Trophoblast cell (in vitro differentiated cells and primary cell): ENCODE results near the gene NME1.
A peak's percentile ranks its signal among the peaks of the same experiment; 100 is the strongest.

Experiments
- DNase-seq, 2 donors: peaks; one replicate each; pipeline ENCODE4 v3.0.0-alpha.2; 2016
- H2AFZ ChIP-seq: 2 replicates; pipeline ENCODE4 v1.6.1; 2013; ENCODE audit warnings: low read length, moderate library complexity, mild to moderate bottlenecking; ENCODE audit not compliant: insufficient read depth, poor library complexity
- H2AK5ac ChIP-seq: 2 replicates; pipeline ENCODE4 v1.6.1; 2013; ENCODE audit warnings: mild to moderate bottlenecking, low read length
- H2BK120ac ChIP-seq: 2 replicates; pipeline ENCODE4 v1.6.1; 2013; ENCODE audit warnings: low read length, mild to moderate bottlenecking, moderate library complexity; ENCODE audit not compliant: insufficient read depth, poor library complexity
- H2BK12ac ChIP-seq: 2 replicates; pipeline ENCODE4 v1.6.1; 2013; ENCODE audit warnings: mild to moderate bottlenecking, low read length, moderate library complexity
- H2BK5ac ChIP-seq: 2 replicates; pipeline ENCODE4 v1.6.1; 2013; ENCODE audit warnings: low read length, low read depth, moderate library complexity, mild to moderate bottlenecking; ENCODE audit not compliant: poor library complexity
- H3K14ac ChIP-seq: 2 replicates; pipeline ENCODE4 v1.6.1; 2013; ENCODE audit warnings: mild to moderate bottlenecking, low read length
- H3K18ac ChIP-seq: 2 replicates; pipeline ENCODE4 v1.6.1; 2013; ENCODE audit warnings: mild to moderate bottlenecking, low read length
- H3K23ac ChIP-seq: 2 replicates; pipeline ENCODE4 v1.6.1; 2013; ENCODE audit warnings: low read length
- H3K27ac ChIP-seq: 2 replicates; pipeline ENCODE4 v1.5.1; 2013; ENCODE audit warnings: low read depth, mild to moderate bottlenecking, inconsistent platforms, low read length, moderate library complexity
- H3K27me3 ChIP-seq: 2 replicates; pipeline ENCODE4 v1.6.1; 2013; ENCODE audit warnings: inconsistent platforms, mild to moderate bottlenecking, low read length, moderate library complexity; ENCODE audit not compliant: insufficient read depth
- H3K36me3 ChIP-seq, 2 experiments: 1 replicate in 1 of 2; 2 replicates in 1 of 2; pipeline ENCODE4 v1.6.1; 2013; ENCODE audit warnings: low read length in 2 of 2, mild to moderate bottlenecking in 2 of 2, moderate library complexity in 1 of 2; ENCODE audit not compliant: insufficient read depth in 2 of 2, control insufficient read depth in 1 of 2
- H3K4ac ChIP-seq: 2 replicates; pipeline ENCODE4 v1.6.1; 2013; ENCODE audit warnings: low read depth, mild to moderate bottlenecking, low read length, moderate library complexity
- H3K4me1 ChIP-seq, 2 experiments: 1 replicate in 1 of 2; 2 replicates in 1 of 2; pipeline ENCODE4 v1.6.1; 2013; ENCODE audit warnings: low read length in 2 of 2, mild to moderate bottlenecking in 2 of 2, moderate library complexity in 1 of 2; ENCODE audit not compliant: insufficient read depth in 2 of 2, control insufficient read depth in 1 of 2
- H3K4me2 ChIP-seq: 2 replicates; pipeline ENCODE4 v1.6.1; 2013; ENCODE audit warnings: inconsistent platforms, mild to moderate bottlenecking, low read length, moderate library complexity
- H3K4me3 ChIP-seq: 2 replicates; pipeline ENCODE4 v1.5.1; 2013; ENCODE audit warnings: mild to moderate bottlenecking, low read depth, low read length, inconsistent platforms
- H3K79me1 ChIP-seq: one replicate; pipeline ENCODE4 v1.6.1; 2013; ENCODE audit warnings: low read length
- H3K79me2 ChIP-seq: 2 replicates; pipeline ENCODE4 v1.6.1; 2013; ENCODE audit warnings: low read length, mild to moderate bottlenecking; ENCODE audit not compliant: control insufficient read depth, insufficient read depth, poor library complexity
- H3K9ac ChIP-seq: 2 replicates; pipeline ENCODE4 v1.6.1; 2013; ENCODE audit warnings: mild to moderate bottlenecking, low read length
- H3K9me3 ChIP-seq: 2 replicates; pipeline ENCODE4 v1.6.1; 2013; ENCODE audit warnings: low read depth, mild to moderate bottlenecking, control low read depth, inconsistent platforms, low read length; ENCODE audit not compliant: insufficient read depth
- H4K12ac ChIP-seq: 2 replicates; pipeline ENCODE4 v1.6.1; 2013; ENCODE audit warnings: low read depth, mild to moderate bottlenecking, low read length, moderate library complexity
- H4K8ac ChIP-seq: 2 replicates; pipeline ENCODE4 v1.6.1; 2013; ENCODE audit warnings: low read depth, mild to moderate bottlenecking, low read length, moderate library complexity
- H4K91ac ChIP-seq: one replicate; pipeline ENCODE4 v1.6.1; 2013; ENCODE audit warnings: low read depth, mild to moderate bottlenecking, low read length, moderate library complexity
- WGBS: extraction: QIAGEN DNeasy Blood & Tissue Kit; methylation state at CpG from one replicate; pipeline ENCODE4 v1.1.7; 2013; ENCODE audit warnings: missing lambda C conversion rate; ENCODE audit not compliant: insufficient read length, insufficient coverage; ENCODE audit errors: extremely low coverage; 5-methylcytosine and 5-hydroxymethylcytosine counted together

NME1 gene

GRCh38 chr17:51165680-51166197 lies 12.4 kb downstream of the NME1 start:
- Histone ChIP-seq H3K18ac (peak overlapping the region; percentile 77), H3K27me3 (no peaks in the 10 kb centered on the region), H3K4me1 (peaks cover 7 to 10% of the 10 kb centered on the region in 2 experiments), H4K12ac (peak overlapping the region; percentile 85), H2AK5ac (peak overlapping the region; percentile 16), H3K23ac (no peak overlapping the region), H2AFZ (peak overlapping the region; percentile 80), H3K79me1 (peaks cover 11% of the 10 kb centered on the region), H3K14ac (peak overlapping the region; percentile 85), H3K79me2 (peaks cover 10% of the 10 kb centered on the region), H3K9ac (peak overlapping the region; percentile 63), H2BK5ac (peak overlapping the region; percentile 44), H3K4me3 (peak overlapping the region; percentile 93), H4K91ac (peak overlapping the region; percentile 67), H2BK120ac (peak overlapping the region; percentile 55), H3K4ac (peak overlapping the region; percentile 6), H3K27ac (peak overlapping the region; percentile 37), H4K8ac (peak overlapping the region; percentile 96), H2BK12ac (peak overlapping the region; percentile 2), H3K9me3 (no peaks in the 10 kb centered on the region), H3K36me3 (peaks cover 34 to 40% of the 10 kb centered on the region in 2 experiments), H3K4me2 (peak overlapping the region; percentile 73)
- no CpG with 5 or more reads among the region's 21 CpGs for WGBS
- DNase-seq: peak in 1 of 2 donors; percentile 7

- H4K12ac ChIP-seq: peak within 1 kb of the TSS; percentile 85
- peaks cover 7 to 10% of the 10 kb centered on the region in 2 experiments for H3K4me1 ChIP-seq
- peak within 1 kb of the TSS; percentile 55 for H2BK120ac ChIP-seq
- peak within 1 kb of the TSS; percentile 96 for H4K8ac ChIP-seq
- H3K79me1 ChIP-seq: peaks cover 11% of the 10 kb centered on the region
- H2BK5ac ChIP-seq: peak within 1 kb of the TSS; percentile 67
- H3K79me2 ChIP-seq: peaks cover 10% of the 10 kb centered on the region
- peak within 1 kb of the TSS; percentile 2 for H2BK12ac ChIP-seq
- peak within 1 kb of the TSS; percentile 93 for H3K4me3 ChIP-seq
- H3K4ac ChIP-seq: peak within 1 kb of the TSS; percentile 59
- H2AFZ ChIP-seq: peak within 1 kb of the TSS; percentile 87
- DNase-seq: peak; percentile 76 to 90
- H3K23ac ChIP-seq: no peak within 1 kb of the TSS
- H3K9ac ChIP-seq: peak within 1 kb of the TSS; percentile 89
- no peaks in the 10 kb centered on the region for H3K27me3 ChIP-seq
- peak within 1 kb of the TSS; percentile 73 for H3K4me2 ChIP-seq
- peak within 1 kb of the TSS; percentile 16 for H2AK5ac ChIP-seq
- H3K18ac ChIP-seq: peak within 1 kb of the TSS; percentile 77
- H3K27ac ChIP-seq: peak within 1 kb of the TSS; percentile 69
- H4K91ac ChIP-seq: peak within 1 kb of the TSS; percentile 67
- H3K14ac ChIP-seq: peak within 1 kb of the TSS; percentile 85
- WGBS: no CpG with 5 or more reads among the region's 98 CpGs
- no peaks in the 10 kb centered on the region for H3K9me3 ChIP-seq
- peaks cover 29 to 40% of the 10 kb centered on the region in 2 experiments for H3K36me3 ChIP-seq
These were observed 13.0 kb downstream of the NME1 start, which contains the start of gene NME2 for GRCh38 chr17:51166198-51166986. Gene NME2 (plus strand): TSS chr17:51166411. CDS start chr17:51166831, 420 bp downstream.

GRCh38 chr17:51166987-51167931 lies 13.9 kb downstream of the NME1 start:
- Histone ChIP-seq H3K18ac (no peak overlapping the region), H2BK120ac (no peak overlapping the region), H2BK12ac (no peak overlapping the region), H3K23ac (no peak overlapping the region), H2AK5ac (no peak overlapping the region), H4K12ac (peak overlapping the region; percentile 43), H3K36me3 (peaks cover 25 to 39% of the 10 kb centered on the region in 2 experiments), H3K27ac (peak overlapping the region; percentile 69), H3K9me3 (no peaks in the 10 kb centered on the region), H3K4me2 (peak overlapping the region; percentile 71), H2BK5ac (peak overlapping the region; percentile 67), H3K4ac (peak overlapping the region; percentile 59), H3K9ac (peak overlapping the region; percentile 89), H3K4me3 (peak overlapping the region; percentile 93), H3K79me1 (peaks cover 11% of the 10 kb centered on the region), H3K27me3 (no peaks in the 10 kb centered on the region), H3K4me1 (peaks cover 7 to 10% of the 10 kb centered on the region in 2 experiments), H4K91ac (peak overlapping the region; percentile 56), H4K8ac (peak overlapping the region; percentile 50), H3K79me2 (peaks cover 10% of the 10 kb centered on the region), H2AFZ (peak overlapping the region; percentile 87), H3K14ac (peak overlapping the region; percentile 79)
- no CpG with 5 or more reads among the region's 42 CpGs for WGBS
- DNase-seq: peak; percentile 41 to 67

- Histone ChIP-seq H3K27me3 (no peaks in the 10 kb centered on the region), H3K79me1 (peaks cover 11% of the 10 kb centered on the region), H2BK12ac (no peak overlapping the region), H3K9ac (no peak overlapping the region), H3K27ac (no peak overlapping the region), H4K91ac (no peak overlapping the region), H4K12ac (no peak overlapping the region), H3K4me1 (peaks cover 7 to 10% of the 10 kb centered on the region in 2 experiments), H2BK120ac (no peak overlapping the region), H3K79me2 (peaks cover 10% of the 10 kb centered on the region), H3K4me2 (no peak overlapping the region), H3K14ac (no peak overlapping the region), H3K18ac (no peak overlapping the region), H3K4me3 (no peak overlapping the region), H3K36me3 (peaks cover 28 to 48% of the 10 kb centered on the region in 2 experiments), H4K8ac (no peak overlapping the region), H2AFZ (no peak overlapping the region), H3K9me3 (no peaks in the 10 kb centered on the region), H3K4ac (no peak overlapping the region), H2AK5ac (no peak overlapping the region), H3K23ac (no peak overlapping the region), H2BK5ac (no peak overlapping the region)
- no CpG with 5 or more reads among the region's 1 CpG for WGBS
- DNase-seq: no peak
These were observed 16.0 kb downstream of the NME1 start for GRCh38 chr17:51169340-51169739.
